Measurements from ENCODE around the gene MIA2. TPM values are rescaled to one million over a fixed set of nuclear protein-coding genes. Genes with fewer than 3 reads are reported as not detected.
"Not testable (repeated sequence)": the region's sequence is repeated elsewhere in the genome, so short reads cannot be mapped to it uniquely, and the experiment has no call there.

Gene MIA2
- total and polyA plus RNA-seq, 9 of the 15 experiments (the other 6 are each of a cell fraction or from before 2014, with no cell fraction given) = 6.0 to 21.8 (median 12.8) TPM

DNA sequence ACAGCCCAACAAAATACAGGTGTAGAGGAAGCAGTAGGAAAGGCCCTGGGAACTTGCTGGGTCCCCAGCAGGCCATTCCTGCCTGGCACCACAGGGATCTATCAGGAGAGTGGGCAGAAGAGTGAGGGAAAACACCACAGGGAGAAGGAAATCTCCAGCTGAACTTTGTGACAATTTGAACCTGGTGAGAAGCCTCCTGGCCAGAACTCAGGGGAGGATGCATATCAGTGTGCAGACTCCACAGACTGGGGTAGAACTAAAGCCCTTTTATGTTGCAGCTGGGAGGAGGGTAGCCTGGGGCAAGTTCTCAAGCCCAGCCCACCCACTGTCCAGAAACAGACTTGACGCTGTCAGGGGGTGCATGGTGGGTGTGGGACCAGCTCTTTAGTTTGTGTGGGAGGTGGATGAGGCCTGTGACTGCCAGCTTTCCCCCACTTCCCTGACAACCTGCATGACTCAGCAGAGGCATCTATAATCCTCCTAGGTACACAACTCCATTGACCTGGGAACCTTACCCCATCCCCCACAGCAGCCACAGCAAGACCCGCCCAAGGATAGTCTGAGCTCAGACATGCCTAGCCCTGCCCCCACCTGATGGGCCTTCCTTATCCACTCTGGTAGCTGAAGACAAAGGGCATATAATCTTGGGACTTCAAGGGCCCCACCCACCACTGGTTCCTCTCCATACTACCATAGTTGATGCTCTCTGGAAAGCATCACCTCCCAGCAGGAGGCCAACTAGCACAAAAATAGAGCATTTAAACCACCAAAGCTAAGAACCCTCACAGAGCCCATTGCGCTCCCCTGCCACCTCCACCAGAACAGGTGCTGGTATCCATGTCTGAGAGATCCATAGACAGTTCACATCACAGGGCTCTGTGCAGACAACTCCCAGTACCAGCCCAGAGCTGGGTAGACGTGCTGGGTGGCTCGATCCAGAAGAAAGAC, 29.8 kb upstream of the MIA2 start (continued):
- TF ChIP-seq RHOXF2B (CRISPR knock-in tag; conservative IDR thresholded peaks at IDR 0.05) = no peak
- no peak for TF ChIP-seq SRF (CRISPR knock-in tag; IDR thresholded peaks at IDR 0.05)
- peak; percentile 30; the same call in 1 of the 2 replicates for TF ChIP-seq ZBTB7A (IDR thresholded peaks at IDR 0.05; ENCODE audit: borderline replicate concordance, control insufficient read depth, low read depth, low read length)
- no peak for TF ChIP-seq NFIX (CRISPR knock-in tag; IDR thresholded peaks at IDR 0.05; ENCODE audit: low read depth)
- no peak for TF ChIP-seq ZNF77 (CRISPR knock-in tag; IDR thresholded peaks at IDR 0.05)

DNA sequence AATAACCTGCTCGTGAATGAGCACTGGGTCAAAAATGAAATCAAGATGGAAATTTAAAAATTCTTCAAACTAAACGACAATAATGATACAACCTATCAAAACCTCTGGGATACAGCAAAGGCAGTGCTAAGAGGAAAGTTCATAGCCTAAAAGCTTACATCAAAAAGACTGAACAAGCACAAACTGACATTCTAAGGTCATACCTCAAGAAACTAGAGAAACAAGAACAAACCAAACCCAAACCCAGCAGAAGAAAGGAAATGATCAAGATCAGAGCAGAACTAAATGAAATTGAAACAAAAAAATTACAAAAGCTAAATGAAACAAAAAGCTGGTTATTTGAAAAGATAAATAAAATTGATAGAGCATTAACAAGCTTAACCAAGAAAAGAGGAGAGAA, 26.3 kb upstream of the MIA2 start:
- H3K79me2 ChIP-seq (ENCODE audit: control insufficient read depth, insufficient read depth, low read length); intact Hi-C loops (cut with micrococcal nuclease); H3K9ac ChIP-seq (ENCODE audit: insufficient read depth in 1 of 2, low read depth in 2 of 2, low read length in 2 of 2); H3K27ac ChIP-seq (ENCODE audit: extremely low read depth, low read depth, low read length); ATAC-seq; H3K36me3 ChIP-seq (ENCODE audit: control insufficient read depth, insufficient read depth, low read length); BruUV-seq (replicated peaks); H2AFZ ChIP-seq (ENCODE audit: low read depth, low read length); H4K20me1 ChIP-seq (replicated peaks; ENCODE audit: control insufficient read depth, insufficient read depth, low read length); CTCF ChIA-PET (ENCODE audit: low intra/inter-chr PET ratio); in situ Hi-C loops (cut with MboI); H3K27me3 ChIP-seq (ENCODE audit: control insufficient read depth in 2 of 2, insufficient read depth in 2 of 2, low read length in 2 of 2); POLR2A ChIA-PET; H3K4me1 ChIP-seq (replicated peaks in 1 of 2; ENCODE audit: control insufficient read depth in 2 of 2, insufficient read depth in 2 of 2, low read length in 2 of 2); FAIRE-seq; DNase-seq (ENCODE audit: extremely low read depth in 1 of 4, low spot score in 3 of 4); H3K9me3 ChIP-seq (replicated peaks; ENCODE audit: control insufficient read depth, insufficient read depth, low read depth, low read length); H3K4me2 ChIP-seq (ENCODE audit: insufficient read depth, low read length); H3K4me3 ChIP-seq; H3K9me1 ChIP-seq (ENCODE audit: control insufficient read depth, insufficient read depth, low read length): not testable (repeated sequence)
- 38% methylated on average over 1 of the region's 2 CpGs for WGBS (ENCODE audit: insufficient coverage, low coverage, missing lambda C conversion rate)
